ENCODE results near the gene CACNA2D2.

GRCh38 chr3:50401978-50402595 is 101.3 kb downstream of the CACNA2D2 start:
- TF ChIP-seq EZH2 (IDR thresholded peaks at IDR 0.05; ENCODE audit: insufficient read depth, low read length) = no peak
- no peak for TF ChIP-seq CTCF (IDR thresholded peaks at IDR 0.05; ENCODE audit: insufficient read depth, low read depth, low read length)
